AG09319 (cell line): ENCODE results near the gene SSRP1.

Experiments
- DNase-seq: peaks from one replicate; pipeline ENCODE4 v3.0.0-alpha.2; 2010; ENCODE audit warnings: low read depth; ENCODE audit errors: extremely low read depth
- TF ChIP-seq, protein P1 (sequence below): IDR thresholded peaks from 2 replicates; pipeline ENCODE4 v1.5.1; 2011; ENCODE audit warnings: low read depth, mild to moderate bottlenecking, inconsistent platforms, low read length, moderate library complexity

Gene SSRP1

DNA sequence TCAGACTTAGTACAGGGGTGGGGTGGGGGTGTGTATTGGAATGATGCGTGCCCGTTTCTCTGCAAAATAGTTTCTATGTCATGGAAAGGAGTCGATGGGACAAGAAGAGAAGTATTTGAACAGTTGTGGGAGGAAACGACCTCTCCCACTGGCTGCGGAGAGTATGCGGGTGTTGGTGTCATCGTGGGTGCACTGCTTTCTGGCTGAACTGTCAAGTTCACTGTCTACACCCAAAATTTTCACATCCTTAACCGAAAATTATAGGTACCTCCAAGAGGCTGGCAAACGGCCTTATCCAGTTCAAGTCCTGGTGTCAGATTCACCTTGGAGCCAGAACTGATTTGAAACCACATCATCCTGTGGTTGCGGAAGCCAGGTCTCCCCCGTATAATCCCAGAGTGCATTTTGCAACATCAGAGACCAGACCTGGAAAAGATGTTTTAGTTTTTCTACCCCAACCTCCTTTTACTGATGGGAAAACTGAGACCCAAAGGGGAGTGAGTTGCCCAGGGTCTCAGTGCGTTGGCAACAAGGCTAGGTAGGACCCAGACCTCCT, 497 bp upstream of the SSRP1 start:
- TF ChIP-seq, protein P1, sequence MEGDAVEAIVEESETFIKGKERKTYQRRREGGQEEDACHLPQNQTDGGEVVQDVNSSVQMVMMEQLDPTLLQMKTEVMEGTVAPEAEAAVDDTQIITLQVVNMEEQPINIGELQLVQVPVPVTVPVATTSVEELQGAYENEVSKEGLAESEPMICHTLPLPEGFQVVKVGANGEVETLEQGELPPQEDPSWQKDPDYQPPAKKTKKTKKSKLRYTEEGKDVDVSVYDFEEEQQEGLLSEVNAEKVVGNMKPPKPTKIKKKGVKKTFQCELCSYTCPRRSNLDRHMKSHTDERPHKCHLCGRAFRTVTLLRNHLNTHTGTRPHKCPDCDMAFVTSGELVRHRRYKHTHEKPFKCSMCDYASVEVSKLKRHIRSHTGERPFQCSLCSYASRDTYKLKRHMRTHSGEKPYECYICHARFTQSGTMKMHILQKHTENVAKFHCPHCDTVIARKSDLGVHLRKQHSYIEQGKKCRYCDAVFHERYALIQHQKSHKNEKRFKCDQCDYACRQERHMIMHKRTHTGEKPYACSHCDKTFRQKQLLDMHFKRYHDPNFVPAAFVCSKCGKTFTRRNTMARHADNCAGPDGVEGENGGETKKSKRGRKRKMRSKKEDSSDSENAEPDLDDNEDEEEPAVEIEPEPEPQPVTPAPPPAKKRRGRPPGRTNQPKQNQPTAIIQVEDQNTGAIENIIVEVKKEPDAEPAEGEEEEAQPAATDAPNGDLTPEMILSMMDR: no peak
- no peak for DNase-seq

- DNase-seq: no peak
- TF ChIP-seq, protein P1: no peak
Measured at GRCh38 chr11:57335023-57335342, 709 bp downstream of the SSRP1 start.

DNA sequence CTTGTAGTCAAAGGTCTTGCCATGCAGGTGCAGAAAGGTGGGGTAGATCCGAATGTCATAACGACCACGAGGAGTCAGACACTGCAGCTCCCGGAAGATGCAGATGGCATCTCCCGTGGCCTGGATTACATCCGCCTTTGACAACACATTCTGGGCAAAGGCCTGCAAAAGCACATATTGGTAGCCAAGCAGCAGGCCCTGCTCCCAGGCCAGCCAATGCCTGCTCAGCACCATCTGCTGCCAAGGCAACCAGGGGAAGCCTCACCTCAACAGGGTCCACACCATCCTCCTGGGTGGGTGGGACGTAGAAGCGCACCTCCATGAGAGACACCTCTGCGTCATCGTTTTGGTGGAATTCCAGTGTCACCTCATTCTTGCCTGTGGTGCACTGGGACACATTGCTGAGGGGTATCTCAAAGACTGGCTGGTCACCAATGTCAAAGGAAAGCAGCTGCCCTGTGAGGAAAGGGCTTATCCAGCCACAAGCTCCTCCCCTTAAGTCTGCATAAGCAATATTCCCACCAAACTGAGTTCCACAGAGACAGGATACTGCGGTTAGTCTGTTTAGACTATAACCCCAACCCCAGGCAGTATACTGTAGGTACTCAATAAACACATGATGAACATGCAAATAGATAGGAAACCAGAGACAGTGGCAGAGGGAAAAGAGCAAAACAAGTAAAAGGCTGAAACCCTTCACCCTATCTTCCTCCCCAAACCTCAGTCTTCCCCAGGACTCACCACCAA, 2.8 kb downstream of the SSRP1 start:
- no peak for DNase-seq
- TF ChIP-seq, protein P1: no peak

- TF ChIP-seq, protein P1: no peak
- no peak for DNase-seq
Measured at GRCh38 chr11:57331720-57332119, 4.0 kb downstream of the SSRP1 start.

GRCh38 chr11:57330029-57330428, 5.7 kb downstream of the SSRP1 start:
- no peak for DNase-seq
- TF ChIP-seq, protein P1: no peak

DNA sequence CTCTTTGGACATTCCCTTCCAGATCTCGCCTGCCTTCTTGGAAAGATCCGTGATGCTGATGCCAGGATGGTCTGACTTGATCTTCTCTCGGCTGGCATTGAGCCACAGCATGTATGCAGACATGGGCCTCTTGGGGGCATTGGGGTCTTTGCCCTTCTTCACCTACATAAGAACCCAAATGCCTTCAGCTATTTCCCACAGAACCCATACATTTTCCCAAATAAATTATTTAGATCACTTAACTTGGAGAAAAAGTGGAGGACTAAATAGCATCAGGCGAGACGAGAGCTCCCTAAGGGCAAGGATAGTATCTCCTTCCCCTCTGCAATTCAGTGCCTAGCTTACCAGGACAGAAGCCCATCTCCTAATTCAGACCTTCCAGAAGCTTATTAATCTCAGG, 8.0 kb downstream of the SSRP1 start:
- no peak for DNase-seq
- TF ChIP-seq, protein P1: no peak

DNA sequence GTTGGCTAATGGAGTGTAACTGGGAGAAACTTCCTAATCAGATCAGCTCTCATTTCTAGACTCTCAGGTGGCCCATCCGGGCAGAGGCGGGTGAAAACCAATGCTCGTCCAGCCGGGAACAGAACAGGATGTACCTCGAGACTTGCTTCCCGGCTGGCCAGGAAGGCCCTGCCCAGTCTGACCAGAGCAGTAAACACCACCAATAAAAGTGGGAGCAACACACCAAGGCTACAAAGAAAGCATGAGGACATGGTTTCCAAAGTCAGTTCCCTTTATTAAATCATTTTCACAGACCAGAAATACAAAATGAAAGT, 10.0 kb downstream of the SSRP1 start:
- no peak for DNase-seq
- TF ChIP-seq, protein P1: no peak
